Measurements from ENCODE around the gene NRF1. TPM values are rescaled to one million over a fixed set of nuclear protein-coding genes. Genes with fewer than 3 reads are reported as not detected.

NRF1 gene
- polyA plus RNA-seq, 2 of the 4 experiments (the other 2 are of a cell fraction), result 11.2 to 18.5 TPM

GRCh38 chr7:129801882-129802281 is 190.4 kb downstream of the NRF1 start:
- ATAC-seq (no peak), DNase-seq (ENCODE audit: low read depth in 1 of 2, low spot score in 1 of 2) (no peak), FAIRE-seq (no peak)
- Histone ChIP-seq H3K27ac (no peak overlapping the region), H3K9me3 (no peaks in the 10 kb centered on the region), H3K4me2 (no peak overlapping the region), H3K4me1 (no peaks in the 10 kb centered on the region), H3K4me3 (no peak overlapping the region)
- CTCF ChIA-PET, result interaction anchor here (0.8 kb wide), 1 partner anchor 29 kb away, joined by 3 read pairs; no protein-coding TSS in a partner anchor
- no peak for TF ChIP-seq SMC3 (IDR thresholded peaks at IDR 0.05)
- no peak for TF ChIP-seq HEYL (CRISPR knock-in tag; IDR thresholded peaks at IDR 0.05)
- no peak for TF ChIP-seq REST (IDR thresholded peaks at IDR 0.05)
- no peak for TF ChIP-seq MYC (IDR thresholded peaks at IDR 0.05; ENCODE audit: borderline replicate concordance, low read length)
- TF ChIP-seq TP53 (CRISPR knock-in tag; IDR thresholded peaks at IDR 0.05), result no peak
- no peak for TF ChIP-seq JUN (IDR thresholded peaks at IDR 0.05)
- no peak for TF ChIP-seq BHLHE40 (IDR thresholded peaks at IDR 0.05; ENCODE audit: low read depth, low read length)
- 79% methylated on average over 5 of the region's 5 CpGs for WGBS (ENCODE audit: missing lambda C conversion rate)
- POLR2A ChIA-PET, result no interaction called here

GRCh38 chr7:129803546-129804081 is 192.1 kb downstream of the NRF1 start:
- DNase-seq (ENCODE audit: low read depth in 1 of 2, low spot score in 1 of 2) (no peak), FAIRE-seq (no peak), ATAC-seq (no peak)
- H3K4me2 ChIP-seq, result no peak overlapping the region
- H3K9me3 ChIP-seq, result no peaks in the 10 kb centered on the region
- WGBS (ENCODE audit: missing lambda C conversion rate), result 84% methylated on average over 17 of the region's 17 CpGs
- no peak overlapping the region for H3K4me3 ChIP-seq
- TF ChIP-seq SMC3 (IDR thresholded peaks at IDR 0.05) (no peak), KDM5A (IDR thresholded peaks at IDR 0.05) (no peak), CBX8 (IDR thresholded peaks at IDR 0.05) (no peak), TP53 (CRISPR knock-in tag; IDR thresholded peaks at IDR 0.05) (no peak), FOSL2 (IDR thresholded peaks at IDR 0.05) (no peak), FOSL2 (CRISPR knock-in tag; IDR thresholded peaks at IDR 0.05) (no peak), CHD2 (IDR thresholded peaks at IDR 0.05; ENCODE audit: low read length, partially characterized antibody) (no peak), MAX (IDR thresholded peaks at IDR 0.05) (no peak), RNF2 (IDR thresholded peaks at IDR 0.05; ENCODE audit: borderline replicate concordance, low read depth) (no peak), KDM1A (IDR thresholded peaks at IDR 0.05; ENCODE audit: low read depth) (no peak), BCL3 (IDR thresholded peaks at IDR 0.05) (no peak), CBX2 (IDR thresholded peaks at IDR 0.05; ENCODE audit: borderline replicate concordance, low read depth) (no peak), NR3C1 (IDR thresholded peaks at IDR 0.05) (no peak), ZSCAN20 (CRISPR knock-in tag; IDR thresholded peaks at IDR 0.05) (no peak), GATA3 (IDR thresholded peaks at IDR 0.05; ENCODE audit: borderline replicate concordance) (no peak), HOXB5 (CRISPR knock-in tag; IDR thresholded peaks at IDR 0.05) (no peak)
- H3K27ac ChIP-seq, result no peak overlapping the region
- ChIA-PET POLR2A (no interaction called here), CTCF (interaction anchor here (1.4 to 3.3 kb wide), 3 partner anchors 8 to 26 kb away, joined by 4 to 20 read pairs (median 5); no protein-coding TSS in a partner anchor)
- no peaks in the 10 kb centered on the region for H3K4me1 ChIP-seq

Measured in A549 (cell line).